Non-pigmented ciliary epithelial cell (primary cell): ENCODE results near the gene KRTAP20-1.

ENCODE experiments used
- DNase-seq: peaks from one replicate; pipeline ENCODE4 v3.0.0-alpha.2; 2010; ENCODE audit warnings: low read depth

KRTAP20-1 gene

GRCh38 chr21:30616125-30616524 is at the start of gene KRTAP20-1:
Gene KRTAP20-1 (plus strand): TSS chr21:30616425. CDS start chr21:30616455, 30 bp downstream.
- no peak for DNase-seq

GRCh38 chr21:30567617-30568016 is 48.6 kb upstream of the KRTAP20-1 start:
- no peak for DNase-seq

DNA sequence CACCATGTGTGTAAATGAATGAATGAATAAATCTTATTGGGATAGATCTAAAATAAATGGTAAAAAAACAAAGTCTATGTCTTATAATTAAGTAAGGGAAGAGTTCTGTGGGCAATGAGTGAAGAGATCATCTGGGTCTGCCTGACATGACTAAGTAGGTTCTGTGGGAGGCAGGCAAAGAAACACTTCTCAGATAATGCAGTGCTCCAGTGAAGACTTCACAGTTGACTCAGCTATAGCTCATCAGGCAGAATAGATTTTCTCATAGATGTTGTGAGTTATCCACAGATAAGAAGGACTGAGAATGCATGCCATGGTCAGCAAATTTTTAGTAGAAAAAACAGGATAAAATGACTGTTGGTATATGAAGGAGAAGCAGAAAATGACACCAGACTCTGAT is 38.5 kb upstream of the KRTAP20-1 start:
- no peak for DNase-seq

DNA sequence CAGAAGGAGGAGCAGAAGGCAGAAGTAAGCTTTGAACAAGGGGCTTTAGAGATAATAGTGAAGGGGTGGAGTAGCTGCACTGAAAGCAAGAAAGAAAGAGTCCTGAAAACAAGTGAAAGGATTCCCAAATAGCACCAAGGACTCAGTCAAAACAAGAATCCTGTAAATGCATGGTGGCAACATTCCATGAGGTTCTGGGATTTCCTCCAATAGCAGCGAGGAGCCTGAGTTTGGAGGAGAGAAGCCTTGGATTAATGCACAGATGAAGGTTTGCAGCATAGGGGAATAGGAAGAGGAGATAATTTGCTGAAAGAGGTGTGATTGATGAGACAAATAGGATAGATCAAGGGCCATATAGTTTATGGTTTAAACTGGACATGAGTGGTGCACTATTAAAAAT is 36.9 kb upstream of the KRTAP20-1 start:
- DNase-seq = no peak

DNA sequence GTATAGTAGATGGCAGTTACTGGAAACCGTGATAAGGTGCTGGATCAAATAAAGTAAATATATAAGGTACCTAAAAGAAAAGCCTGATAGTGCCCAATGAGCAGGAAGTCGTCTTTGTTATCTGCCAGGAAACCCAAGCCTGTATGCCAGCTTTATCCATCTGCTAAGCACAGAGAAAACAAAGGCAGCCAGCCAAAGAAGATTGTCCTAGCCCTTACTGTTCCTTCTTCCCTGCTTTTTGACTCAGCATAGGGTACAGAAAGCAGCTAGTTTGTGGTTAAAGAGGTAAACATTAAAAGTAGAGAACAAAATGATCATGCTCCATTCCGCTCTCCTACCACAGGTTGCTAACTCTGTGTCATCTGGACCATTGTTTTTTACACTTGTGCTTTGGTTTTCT is 36.1 kb upstream of the KRTAP20-1 start:
- DNase-seq = no peak

- DNase-seq = no peak
Measured at GRCh38 chr21:30582870-30583269, 33.4 kb upstream of the KRTAP20-1 start.

DNA sequence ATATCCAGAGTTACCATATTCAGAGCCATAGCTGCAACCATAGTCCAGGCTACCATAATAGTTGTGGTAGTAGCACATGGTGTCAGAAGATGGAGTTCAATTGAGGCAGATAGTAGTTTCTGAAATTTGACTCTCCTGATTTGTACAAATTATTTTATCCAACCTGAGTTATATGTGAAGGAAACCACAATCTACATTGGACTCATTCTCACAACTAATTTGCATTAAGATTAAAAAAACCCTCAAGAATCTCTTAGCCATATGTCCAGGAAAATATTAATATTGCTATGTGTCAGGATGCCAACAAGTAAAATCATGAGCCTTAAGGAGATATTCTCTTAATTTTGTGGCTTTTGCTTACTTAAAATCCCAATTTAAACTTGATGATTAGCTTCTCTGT is 25.9 kb upstream of the KRTAP20-1 start, which contains the start of gene KRTAP22-2:
Gene KRTAP22-2, minus strand, starts transcription at position 101 of the 400 bp plus-strand sequence.
- no peak for DNase-seq

GRCh38 chr21:30592140-30592539 is 24.1 kb upstream of the KRTAP20-1 start, which contains the start of gene KRTAP6-3:
Gene KRTAP6-3 (plus strand): TSS chr21:30592440. CDS start chr21:30592446, 6 bp downstream.
- no peak for DNase-seq

- no peak for DNase-seq
Measured at GRCh38 chr21:30598802-30599201, 17.4 kb upstream of the KRTAP20-1 start, which contains the start of gene KRTAP6-2. Gene KRTAP6-2 (minus strand): TSS chr21:30598902. CDS start chr21:30598874, 28 bp downstream.

- no peak for DNase-seq
Measured at GRCh38 chr21:30600787-30601186, 15.4 kb upstream of the KRTAP20-1 start, which contains the start of gene KRTAP22-1. Gene KRTAP22-1 (plus strand): TSS chr21:30601087.

- DNase-seq = no peak
Measured at GRCh38 chr21:30605968-30606367, 10.3 kb upstream of the KRTAP20-1 start.

- DNase-seq = no peak
Measured at GRCh38 chr21:30612132-30612531, 4.1 kb upstream of the KRTAP20-1 start.

DNA sequence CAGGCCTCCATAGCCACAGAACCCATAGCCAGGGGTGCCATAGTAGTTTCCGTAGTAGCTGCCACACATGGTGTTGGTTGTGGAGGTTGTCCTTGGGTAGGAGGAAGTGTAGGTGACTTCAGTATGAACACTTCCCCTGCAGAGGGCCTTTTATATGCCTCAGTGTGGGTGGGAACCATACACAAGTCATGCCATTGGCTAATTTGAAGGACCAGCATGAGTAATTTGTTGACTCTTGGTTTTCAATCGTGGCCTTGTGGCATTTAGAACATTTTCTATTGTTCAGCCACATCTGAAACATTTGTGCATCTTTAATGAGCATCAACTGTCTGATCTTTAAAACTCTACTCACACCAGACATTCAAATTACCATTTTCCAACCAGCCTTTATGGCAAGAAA is 2.4 kb upstream of the KRTAP20-1 start, which contains the start of gene KRTAP6-1:
Gene KRTAP6-1, minus strand, starts transcription at position 95 of the 400 bp plus-strand sequence. Its CDS starts 26 bp downstream, at position 69.
- no peak for DNase-seq

- DNase-seq = no peak
Measured at GRCh38 chr21:30615199-30615598, 1.0 kb upstream of the KRTAP20-1 start.

DNA sequence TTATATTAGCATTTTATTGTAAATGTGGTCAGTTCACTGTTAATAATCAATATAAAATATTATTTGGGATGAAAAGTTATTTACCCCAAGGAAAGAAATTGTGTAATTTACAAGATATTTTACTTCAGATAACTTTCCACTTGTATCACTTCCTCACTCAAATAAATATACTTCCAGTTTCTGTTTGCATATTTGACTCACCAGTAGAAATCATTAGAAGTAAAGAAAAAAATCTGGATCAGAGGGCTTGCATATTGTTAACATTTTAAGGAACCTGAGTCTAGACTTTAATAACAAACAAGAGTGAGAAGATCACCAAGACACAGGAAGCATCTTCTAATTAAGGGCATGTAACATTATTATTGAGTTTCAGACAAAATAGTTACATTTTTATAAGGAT is 3.9 kb downstream of the KRTAP20-1 start:
- no peak for DNase-seq

- no peak for DNase-seq
Measured at GRCh38 chr21:30620522-30620921, 4.3 kb downstream of the KRTAP20-1 start, which contains the start of gene KRTAP20-4. Gene KRTAP20-4 (plus strand): TSS chr21:30620627.

- no peak for DNase-seq
Measured at GRCh38 chr21:30623362-30623761, 7.1 kb downstream of the KRTAP20-1 start.

- no peak for DNase-seq
Measured at GRCh38 chr21:30625449-30626165, 9.4 kb downstream of the KRTAP20-1 start.

DNA sequence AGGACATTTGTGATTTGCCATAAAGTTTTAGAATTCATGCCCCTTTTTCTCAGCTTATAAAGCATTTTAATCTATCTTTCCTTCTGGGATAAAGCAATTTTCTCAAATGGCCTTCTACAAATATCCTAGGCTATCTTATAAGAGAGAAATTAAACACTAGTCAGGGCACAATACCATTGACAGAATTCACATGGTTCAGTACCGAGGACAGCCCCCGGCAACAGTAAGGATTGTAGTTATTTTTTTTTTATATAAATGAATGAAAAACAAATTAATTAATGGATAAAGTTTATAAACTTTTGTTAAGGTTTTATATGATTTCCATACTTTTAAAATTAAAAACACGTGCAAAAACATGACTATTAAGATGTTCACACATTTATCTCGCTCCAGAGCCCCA is 11.9 kb downstream of the KRTAP20-1 start:
- no peak for DNase-seq

GRCh38 chr21:30629200-30629599 is 13.0 kb downstream of the KRTAP20-1 start:
- DNase-seq = no peak

DNA sequence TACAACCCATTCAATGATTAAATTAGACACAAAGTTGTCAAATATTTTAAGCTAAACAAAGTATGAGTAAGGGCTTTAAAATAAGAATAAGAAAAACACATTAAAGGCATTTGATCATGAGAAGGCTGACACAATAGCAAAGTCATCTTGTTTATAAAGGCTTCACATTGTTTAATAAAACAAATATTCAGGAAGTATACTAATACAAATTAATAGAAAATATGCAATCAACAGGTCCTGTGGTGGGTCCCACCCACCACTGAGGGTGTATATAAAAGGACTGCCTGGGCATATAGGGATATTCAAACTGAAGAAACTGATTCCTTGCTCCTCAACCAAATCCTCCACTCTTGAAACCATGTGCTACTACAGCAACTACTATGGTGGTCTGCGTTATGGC is 18.7 kb downstream of the KRTAP20-1 start, which contains the start of gene KRTAP20-2:
Gene KRTAP20-2, plus strand, starts transcription at position 301 of the 400 bp plus-strand sequence. Its CDS starts 58 bp downstream, at position 359.
- no peak for DNase-seq

- DNase-seq = no peak
Measured at GRCh38 chr21:30638686-30639085, 22.5 kb downstream of the KRTAP20-1 start.

- no peak for DNase-seq
Measured at GRCh38 chr21:30642564-30642963, 26.3 kb downstream of the KRTAP20-1 start, which contains the start of gene KRTAP20-3. Gene KRTAP20-3 (plus strand): TSS chr21:30642864.
